ENCODE measurements around the gene CDC42BPB.

Gene CDC42BPB

DNA sequence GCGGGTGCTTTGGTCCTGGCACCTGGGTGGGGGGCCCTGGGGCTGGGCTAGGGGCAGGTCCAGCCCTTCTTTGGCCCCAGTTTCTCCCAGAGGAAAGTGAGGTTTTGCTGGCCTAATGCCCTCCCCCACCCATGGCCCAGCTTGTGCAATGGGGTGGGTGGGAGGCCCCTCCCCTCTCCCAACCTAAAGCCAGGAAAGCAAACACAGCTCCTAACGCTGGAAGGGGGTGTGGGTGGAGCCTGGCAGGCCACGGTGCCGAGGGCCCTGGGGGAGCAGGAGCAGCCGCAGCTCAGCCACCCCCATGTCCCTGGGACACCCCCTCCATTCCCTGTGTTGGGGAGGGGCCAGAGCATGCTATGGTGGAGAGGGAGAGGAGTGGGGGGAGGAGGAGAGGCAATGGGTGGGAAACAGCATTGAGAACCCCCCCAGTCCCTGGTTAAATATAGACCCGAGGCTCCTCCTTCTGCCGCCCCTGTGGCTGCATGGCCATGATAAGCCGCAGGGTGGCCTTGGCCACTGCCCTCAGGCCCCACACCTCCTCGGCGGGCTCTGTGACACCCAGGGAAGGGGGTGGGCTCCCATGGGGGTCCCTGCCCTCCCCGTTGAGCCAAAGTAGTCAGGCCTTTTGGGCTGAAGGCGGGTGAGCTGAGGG is 41.9 kb upstream of the CDC42BPB start:
- no peak overlapping the region for H3K4me3 ChIP-seq (ENCODE audit: low read length)
- H3K27ac ChIP-seq (ENCODE audit: low read depth, low read length) = no peak overlapping the region
- peaks cover 18% of the 10 kb centered on the region for H3K27me3 ChIP-seq (ENCODE audit: control insufficient read depth, insufficient read depth, low read length)
- H3K9ac ChIP-seq (ENCODE audit: low read length) = no peak overlapping the region
- H3K4me1 ChIP-seq (ENCODE audit: control insufficient read depth, insufficient read depth, low read length) = no peaks in the 10 kb centered on the region
- no peaks in the 10 kb centered on the region for H3K36me3 ChIP-seq (ENCODE audit: control insufficient read depth, insufficient read depth, low read length)

DNA sequence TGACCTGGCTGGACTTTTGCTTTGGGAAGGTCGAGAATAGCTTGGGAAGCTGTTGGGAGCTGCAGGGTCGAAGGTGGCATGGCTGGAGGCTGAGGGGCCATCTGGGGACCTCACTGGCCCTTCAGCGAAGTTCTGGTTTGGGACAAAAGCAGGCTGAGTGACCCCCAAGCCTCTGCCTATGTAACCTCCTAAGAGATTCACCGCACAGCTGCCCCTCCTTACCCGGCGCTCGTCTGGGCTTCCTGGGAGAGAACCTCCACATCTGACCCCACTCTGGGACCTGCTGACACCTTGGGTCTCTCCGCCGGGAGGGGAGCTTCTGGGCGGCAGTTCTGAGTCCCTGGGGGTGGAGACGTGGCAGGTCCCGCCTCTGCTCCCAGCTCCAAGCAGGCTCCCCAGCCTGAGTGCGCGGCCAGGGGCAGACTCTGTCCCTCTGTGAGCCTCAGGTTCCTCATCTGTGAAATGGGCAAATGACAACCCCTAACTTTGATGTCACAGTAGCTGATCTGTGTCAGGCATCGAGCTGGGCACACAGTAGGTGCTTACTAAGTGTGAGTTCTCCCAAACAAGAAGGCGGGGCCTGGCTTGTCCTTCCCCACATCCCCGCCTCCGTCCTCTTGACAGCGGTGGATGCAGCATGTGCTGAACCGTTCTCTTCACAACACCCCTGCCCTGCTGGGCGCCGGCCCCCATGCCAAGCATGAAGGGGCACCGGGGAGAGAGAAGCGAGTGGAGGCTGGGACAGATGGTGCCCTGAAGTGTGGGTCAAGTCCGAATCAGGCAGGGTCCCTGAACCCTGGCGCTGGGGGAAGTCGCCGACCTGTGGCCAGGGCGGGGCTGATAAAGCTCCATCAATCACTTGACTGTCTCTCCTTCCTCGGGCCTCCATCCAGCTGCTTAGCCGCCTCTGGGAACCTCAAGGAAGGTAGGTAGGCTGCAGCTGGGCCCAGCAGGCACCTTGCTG is 40.9 kb upstream of the CDC42BPB start:
- H3K4me1 ChIP-seq (ENCODE audit: control insufficient read depth, insufficient read depth, low read length) = no peaks in the 10 kb centered on the region
- H3K27ac ChIP-seq (ENCODE audit: low read depth, low read length) = no peak overlapping the region
- no peak overlapping the region for H3K9ac ChIP-seq (ENCODE audit: low read length)
- H3K4me3 ChIP-seq (ENCODE audit: low read length) = no peak overlapping the region
- no peaks in the 10 kb centered on the region for H3K36me3 ChIP-seq (ENCODE audit: control insufficient read depth, insufficient read depth, low read length)
- H3K27me3 ChIP-seq (ENCODE audit: control insufficient read depth, insufficient read depth, low read length) = peaks cover 10% of the 10 kb centered on the region

GRCh38 chr14:103097244-103097993 is 40.1 kb upstream of the CDC42BPB start:
- no peak overlapping the region for H3K27ac ChIP-seq (ENCODE audit: low read depth, low read length)
- H3K4me1 ChIP-seq (ENCODE audit: control insufficient read depth, insufficient read depth, low read length) = no peaks in the 10 kb centered on the region
- H3K36me3 ChIP-seq (ENCODE audit: control insufficient read depth, insufficient read depth, low read length) = no peaks in the 10 kb centered on the region
- H3K9ac ChIP-seq (ENCODE audit: low read length) = no peak overlapping the region
- H3K27me3 ChIP-seq (ENCODE audit: control insufficient read depth, insufficient read depth, low read length) = peaks cover 4% of the 10 kb centered on the region
- H3K4me3 ChIP-seq (ENCODE audit: low read length) = no peak overlapping the region

GRCh38 chr14:103096387-103096786 is 39.0 kb upstream of the CDC42BPB start:
- no peak overlapping the region for H3K4me3 ChIP-seq (ENCODE audit: low read length)
- H3K9ac ChIP-seq (ENCODE audit: low read length) = no peak overlapping the region
- no peaks in the 10 kb centered on the region for H3K36me3 ChIP-seq (ENCODE audit: control insufficient read depth, insufficient read depth, low read length)
- H3K4me1 ChIP-seq (ENCODE audit: control insufficient read depth, insufficient read depth, low read length) = no peaks in the 10 kb centered on the region
- H3K27me3 ChIP-seq (ENCODE audit: control insufficient read depth, insufficient read depth, low read length) = no peaks in the 10 kb centered on the region
- H3K27ac ChIP-seq (ENCODE audit: low read depth, low read length) = no peak overlapping the region

- Histone ChIP-seq H3K4me3 (ENCODE audit: low read length) (peak overlapping the region; percentile 60), H3K4me1 (ENCODE audit: control insufficient read depth, insufficient read depth, low read length) (no peaks in the 10 kb centered on the region), H3K9ac (ENCODE audit: low read length) (peak overlapping the region; percentile 57), H3K36me3 (ENCODE audit: control insufficient read depth, insufficient read depth, low read length) (no peaks in the 10 kb centered on the region), H3K27me3 (ENCODE audit: control insufficient read depth, insufficient read depth, low read length) (no peaks in the 10 kb centered on the region), H3K27ac (ENCODE audit: low read depth, low read length) (no peak overlapping the region)
Observed at GRCh38 chr14:103095210-103095778, 37.9 kb upstream of the CDC42BPB start.

DNA sequence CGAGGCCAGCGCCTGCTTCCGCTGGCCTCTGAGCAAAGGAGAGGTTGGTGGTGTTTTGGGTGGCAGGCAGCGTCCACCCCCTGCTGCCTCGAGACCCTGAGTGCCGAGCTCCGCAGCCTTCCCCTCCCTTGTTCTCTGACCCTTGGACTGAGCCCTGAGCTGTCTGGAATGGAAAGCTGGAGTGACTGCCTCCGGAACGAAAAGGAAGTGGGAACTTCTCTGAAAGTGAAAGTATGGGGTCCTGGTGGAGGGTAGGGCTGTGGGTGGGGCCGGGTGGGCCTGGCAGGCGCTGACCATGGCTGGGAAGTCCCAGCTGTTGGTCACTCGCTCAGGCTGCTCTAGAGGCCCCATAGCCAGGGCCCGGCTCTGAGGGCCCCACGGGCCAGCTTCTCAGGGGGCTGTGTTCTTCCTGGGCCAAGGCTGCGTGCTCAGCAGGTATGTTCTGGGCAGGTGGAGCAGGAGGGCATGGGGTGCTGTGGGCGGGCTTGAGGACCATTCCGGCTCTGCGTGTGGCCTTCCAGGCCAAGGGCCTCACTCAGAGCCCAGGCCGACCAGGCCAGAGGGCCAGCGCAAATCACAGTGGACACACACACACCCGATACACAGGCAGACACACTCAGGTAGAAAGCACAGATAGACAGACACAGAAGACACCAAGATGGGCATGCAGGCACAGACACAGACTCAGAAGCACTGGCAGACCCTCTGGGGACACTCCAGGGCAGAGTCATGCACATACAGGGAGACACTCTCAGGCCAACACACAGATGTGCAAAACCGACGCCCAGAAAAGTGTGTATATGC is 37.3 kb upstream of the CDC42BPB start, which contains the start of gene EXOC3L4:
TSS of gene EXOC3L4 (plus strand) at position 320 of the 804 bp plus-strand sequence. CDS start 5,495 bp downstream, outside the sequence.
- Histone ChIP-seq H3K4me3 (ENCODE audit: low read length) (peak within 1 kb of the TSS; percentile 60), H3K4me1 (ENCODE audit: control insufficient read depth, insufficient read depth, low read length) (no peaks in the 10 kb centered on the region), H3K27me3 (ENCODE audit: control insufficient read depth, insufficient read depth, low read length) (no peaks in the 10 kb centered on the region), H3K36me3 (ENCODE audit: control insufficient read depth, insufficient read depth, low read length) (no peaks in the 10 kb centered on the region), H3K27ac (ENCODE audit: low read depth, low read length) (peak within 1 kb of the TSS; percentile 67), H3K9ac (ENCODE audit: low read length) (peak within 1 kb of the TSS; percentile 57)

DNA sequence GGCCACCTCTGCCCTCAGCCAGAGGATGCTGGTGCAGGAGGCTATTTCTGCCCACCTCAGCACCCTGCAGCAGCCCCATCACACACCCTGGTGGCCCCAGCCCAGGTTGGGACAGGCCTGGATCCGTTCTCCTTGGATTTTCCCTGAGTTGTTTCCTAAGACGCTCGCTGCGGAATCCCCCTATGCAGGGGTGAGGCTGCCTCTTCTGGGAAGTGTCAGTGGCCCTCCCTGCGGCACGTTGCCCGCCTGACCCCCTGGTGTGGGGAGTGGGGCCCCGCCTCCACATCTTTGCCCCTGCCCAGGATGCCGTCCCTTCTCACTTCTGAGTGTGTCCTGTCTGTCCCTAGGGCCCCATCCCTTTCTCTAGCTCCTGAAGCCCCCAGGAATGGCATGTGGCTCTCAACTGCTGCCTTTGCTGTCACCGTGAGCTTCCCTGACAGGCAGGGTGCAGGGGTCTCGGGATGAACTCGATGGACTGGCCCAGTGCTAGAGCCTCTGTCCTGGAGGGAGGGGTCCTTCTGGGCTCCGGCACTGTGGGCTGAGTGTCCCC is 36.6 kb upstream of the CDC42BPB start:
- Histone ChIP-seq H3K27me3 (ENCODE audit: control insufficient read depth, insufficient read depth, low read length) (no peaks in the 10 kb centered on the region), H3K4me3 (ENCODE audit: low read length) (peak overlapping the region; percentile 33), H3K27ac (ENCODE audit: low read depth, low read length) (no peak overlapping the region), H3K9ac (ENCODE audit: low read length) (no peak overlapping the region), H3K4me1 (ENCODE audit: control insufficient read depth, insufficient read depth, low read length) (no peaks in the 10 kb centered on the region), H3K36me3 (ENCODE audit: control insufficient read depth, insufficient read depth, low read length) (no peaks in the 10 kb centered on the region)

DNA sequence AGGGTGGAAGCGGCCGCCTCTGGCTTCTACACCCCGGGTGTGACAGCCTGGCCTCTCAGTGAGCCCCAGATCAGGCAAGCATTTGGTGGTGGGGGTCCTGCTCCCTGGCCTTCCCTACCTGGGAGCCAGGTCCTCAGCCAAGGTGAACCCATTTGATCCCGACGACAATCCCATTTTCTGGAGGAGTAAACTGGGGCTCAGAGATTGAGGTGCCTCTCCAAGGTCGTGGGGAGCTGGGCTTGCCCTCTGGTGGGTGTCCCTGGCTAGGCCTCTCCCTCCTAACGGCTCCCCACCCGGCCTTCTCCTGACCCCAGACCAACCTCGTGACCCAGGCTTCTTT is 34.5 kb upstream of the CDC42BPB start:
- H3K27ac ChIP-seq (ENCODE audit: low read depth, low read length) = no peak overlapping the region

DNA sequence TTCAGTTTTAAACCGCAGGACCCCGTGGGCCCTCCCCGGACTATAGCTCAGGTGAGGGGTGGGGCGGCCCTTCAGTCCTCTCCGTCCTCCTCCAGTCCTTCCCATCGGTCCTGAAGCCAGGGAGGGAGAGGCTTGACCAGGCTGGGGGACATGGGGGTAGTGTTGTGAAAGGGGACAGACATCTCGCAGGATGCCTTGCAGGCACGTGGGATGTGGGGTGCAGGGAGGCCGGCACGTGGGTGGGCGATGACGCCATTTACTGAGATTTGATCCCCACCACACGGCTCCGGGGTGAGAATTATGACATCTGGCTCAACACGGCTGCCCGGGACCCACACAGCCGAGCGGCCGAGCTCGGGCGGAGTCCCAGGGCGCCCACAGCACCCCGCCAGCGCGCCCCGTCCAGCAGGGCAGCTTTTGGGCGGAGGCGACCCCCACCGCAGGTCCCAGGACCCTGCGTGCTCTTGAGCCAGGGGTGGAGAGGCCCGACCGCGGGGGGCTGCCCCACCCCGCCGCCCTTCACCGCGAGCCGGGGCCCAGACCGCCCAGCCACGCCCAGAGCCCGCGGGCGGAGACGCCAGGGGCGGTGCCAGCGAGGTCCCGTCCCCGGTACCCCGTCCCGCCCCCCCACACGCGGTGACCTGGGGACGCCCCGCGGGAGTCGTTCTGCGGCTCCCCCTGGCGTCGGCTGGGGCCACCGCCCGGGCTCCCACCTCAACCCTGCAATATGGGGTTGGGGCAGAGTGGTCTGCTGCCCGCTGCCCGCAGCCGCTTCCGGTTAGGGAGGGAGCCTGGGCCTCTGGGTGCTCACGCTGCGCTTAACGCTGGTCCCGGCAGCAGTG is 33.9 kb upstream of the CDC42BPB start:
- Histone ChIP-seq H3K27ac (ENCODE audit: low read depth, low read length) (no peak overlapping the region), H3K36me3 (ENCODE audit: control insufficient read depth, insufficient read depth, low read length) (no peaks in the 10 kb centered on the region), H3K27me3 (ENCODE audit: control insufficient read depth, insufficient read depth, low read length) (no peaks in the 10 kb centered on the region), H3K9ac (ENCODE audit: low read length) (peak overlapping the region; percentile 38), H3K4me1 (ENCODE audit: control insufficient read depth, insufficient read depth, low read length) (no peaks in the 10 kb centered on the region), H3K4me3 (ENCODE audit: low read length) (peak overlapping the region; percentile 42)

More for the DNA sequence above, 34.5 kb upstream of the CDC42BPB start:
- Histone ChIP-seq H3K4me1 (ENCODE audit: control insufficient read depth, insufficient read depth, low read length) (no peaks in the 10 kb centered on the region), H3K36me3 (ENCODE audit: control insufficient read depth, insufficient read depth, low read length) (no peaks in the 10 kb centered on the region), H3K4me3 (ENCODE audit: low read length) (peak overlapping the region; percentile 42), H3K27me3 (ENCODE audit: control insufficient read depth, insufficient read depth, low read length) (no peaks in the 10 kb centered on the region), H3K9ac (ENCODE audit: low read length) (peak overlapping the region; percentile 38)

DNA sequence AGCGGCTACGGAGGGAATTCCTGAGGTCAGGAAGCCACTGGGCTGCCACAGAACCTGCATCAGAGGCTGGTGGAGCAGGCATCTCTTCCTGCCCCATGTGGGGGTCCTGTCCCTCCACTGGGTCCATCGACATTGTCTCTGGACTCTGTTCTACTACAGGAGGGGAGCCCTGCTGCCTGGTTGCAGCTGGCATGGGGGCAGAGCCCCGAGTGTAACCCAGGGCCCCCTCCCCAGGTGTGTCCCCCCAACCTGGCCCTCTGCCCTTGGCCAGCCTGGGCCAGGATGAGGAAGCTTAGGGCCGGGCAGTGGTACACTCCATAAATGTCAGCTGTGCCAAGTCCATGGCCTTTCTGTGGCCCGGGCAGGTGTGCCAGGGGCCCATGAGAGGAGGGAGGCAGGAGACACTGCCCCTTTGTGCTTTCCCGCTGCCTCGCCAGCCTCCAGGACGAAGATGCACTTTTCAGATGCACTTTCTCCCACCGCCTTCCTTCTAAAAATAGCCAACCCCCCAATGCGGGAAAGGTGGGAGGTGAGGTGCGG is 33.2 kb upstream of the CDC42BPB start:
- H3K27ac ChIP-seq (ENCODE audit: low read depth, low read length) = no peak overlapping the region
- no peaks in the 10 kb centered on the region for H3K36me3 ChIP-seq (ENCODE audit: control insufficient read depth, insufficient read depth, low read length)
- H3K4me1 ChIP-seq (ENCODE audit: control insufficient read depth, insufficient read depth, low read length) = no peaks in the 10 kb centered on the region
- H3K4me3 ChIP-seq (ENCODE audit: low read length) = no peak overlapping the region
- H3K27me3 ChIP-seq (ENCODE audit: control insufficient read depth, insufficient read depth, low read length) = peaks cover 2% of the 10 kb centered on the region
- H3K9ac ChIP-seq (ENCODE audit: low read length) = no peak overlapping the region
